ENCODE data around the gene UBXN7.

GRCh38 chr3:196409409-196409808, 22.8 kb downstream of the UBXN7 start:
- TF ChIP-seq ZNF274 (IDR thresholded peaks at IDR 0.05; ENCODE audit: low read depth, low read length) (no peak), YY1 (IDR thresholded peaks at IDR 0.05; ENCODE audit: insufficient read depth, insufficient read length) (no peak), SUZ12 (IDR thresholded peaks at IDR 0.05; ENCODE audit: extremely low read depth, insufficient read depth, insufficient read length) (no peak)

Measured in NT2/D1 (cell line).